ENCODE measurements around the gene PARN. TPM values are rescaled to one million over a fixed set of nuclear protein-coding genes. Genes with fewer than 3 reads are reported as not detected.

The PARN gene
- total and polyA plus RNA-seq, 2 of the 4 experiments (the other 2 are of a cell fraction), result 24.6 to 25.1 TPM

DNA sequence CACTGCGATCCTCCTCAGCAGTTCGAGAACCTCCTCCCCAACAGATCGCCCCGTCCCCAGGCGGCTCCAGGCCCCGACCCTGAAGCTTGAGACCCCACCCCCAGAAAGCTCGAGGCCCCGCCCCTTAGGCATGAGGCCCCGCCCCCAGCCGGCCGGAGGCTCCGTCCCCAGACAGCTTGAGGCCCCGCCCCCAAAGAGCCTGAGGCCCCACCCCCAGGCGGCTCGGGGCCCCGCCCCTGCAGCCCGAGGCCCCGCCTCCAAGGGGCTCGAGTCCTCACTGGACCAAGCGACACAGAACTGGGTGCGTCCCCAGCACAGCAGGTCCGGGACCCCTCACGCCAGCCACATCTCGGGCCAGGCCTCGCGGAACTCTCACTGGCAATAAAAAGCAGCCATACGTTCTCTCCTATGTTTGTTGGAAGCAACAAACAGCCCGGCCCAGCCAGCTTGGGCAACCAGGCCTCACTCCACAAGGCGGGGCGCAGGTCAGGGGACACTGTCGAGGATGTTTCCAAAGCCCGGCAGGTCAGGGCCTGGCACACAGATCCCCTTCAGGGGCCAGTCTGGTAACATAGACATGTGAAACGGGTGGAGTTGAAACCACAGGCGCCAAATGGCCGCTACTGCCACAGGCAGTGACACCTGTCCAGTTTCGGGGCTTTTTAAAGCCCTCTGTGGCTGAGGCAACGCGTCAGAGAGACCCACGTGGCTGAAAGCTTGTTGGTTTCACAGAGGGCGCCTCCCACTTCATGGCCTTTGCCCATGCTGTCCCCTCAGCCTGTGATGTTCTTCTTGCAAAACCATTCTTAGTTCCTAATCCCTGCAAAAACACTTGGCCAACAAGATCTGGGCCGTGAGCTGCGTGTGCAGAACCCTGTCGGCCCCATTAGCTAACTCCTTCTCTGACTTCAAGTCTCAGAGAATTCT is 224.2 kb downstream of the PARN start:
- Histone ChIP-seq H2BK20ac (ENCODE audit: low read depth, low read length) (no peak overlapping the region), H2BK15ac (ENCODE audit: low read depth, low read length) (no peak overlapping the region), H3K23ac (ENCODE audit: low read depth, low read length) (no peak overlapping the region), H4K5ac (ENCODE audit: low read depth, low read length) (no peak overlapping the region), H3K9me1 (ENCODE audit: insufficient read depth, low read length) (no peaks in the 10 kb centered on the region), H3K36me3 (ENCODE audit: control insufficient read depth, insufficient read depth, low read length) (no peaks in the 10 kb centered on the region), H4K8ac (ENCODE audit: low read depth in 2 of 2, low read length in 2 of 2) (no peak overlapping the region), H2BK5ac (ENCODE audit: low read depth, low read length, poor library complexity, severe bottlenecking) (no peak overlapping the region), H3K27me3 (ENCODE audit: control insufficient read depth, insufficient read depth, low read length) (no peaks in the 10 kb centered on the region), H4K20me1 (ENCODE audit: insufficient read depth, low read length) (no peaks in the 10 kb centered on the region), H2AFZ (replicated peaks; ENCODE audit: low read length, poor library complexity) (no peak overlapping the region), H3K4ac (ENCODE audit: low read depth, low read length) (no peak overlapping the region), H3K4me1 (ENCODE audit: control insufficient read depth, insufficient read depth, low read length) (no peaks in the 10 kb centered on the region; the same call in 1 of the 2 replicates), H3K27ac (ENCODE audit: insufficient read depth, low read length) (no peak overlapping the region), H2AK9ac (replicated peaks; ENCODE audit: low read depth, low read length, poor library complexity) (no peak overlapping the region), H3K9me3 (ENCODE audit: control insufficient read depth, insufficient read depth, low read length) (no peaks in the 10 kb centered on the region), H3K79me1 (ENCODE audit: low read depth in 1 of 2, low read length in 2 of 2) (no peaks in the 10 kb centered on the region), H3K18ac (ENCODE audit: low read depth, low read length) (no peak overlapping the region), H3K56ac (ENCODE audit: extremely low read depth, insufficient read depth, low read length) (no peak overlapping the region), H3K4me2 (ENCODE audit: low read depth, low read length) (no peak overlapping the region), H3K4me3 (ENCODE audit: insufficient read depth, low read depth, low read length) (no peak overlapping the region), H3K9ac (ENCODE audit: low read depth, low read length) (no peak overlapping the region), H2BK120ac (ENCODE audit: low read depth, low read length) (no peak overlapping the region), H4K91ac (ENCODE audit: insufficient read depth, low read depth, low read length) (no peak overlapping the region), H2AK5ac (ENCODE audit: low read depth, low read length) (no peak overlapping the region), H3K14ac (replicated peaks; ENCODE audit: low read depth, low read length) (no peak overlapping the region)
- dilution Hi-C loops (cut with HindIII; ENCODE audit: low sequenced_read_pairs, unreplicated experiment), result no loop called here
- ChIA-PET POLR2A (ENCODE audit: unreplicated experiment) (no interaction called here), CTCF (no interaction called here)
- 80% methylated on average over 2 of the region's 43 CpGs; no CpG with 5 or more reads in 1 of the 2 experiments for WGBS, 2 experiments (ENCODE audit: extremely low coverage in 2 of 2, insufficient read length in 1 of 2)
- no peak for ATAC-seq (ENCODE audit: low read depth)
- in situ Hi-C loops (cut with MboI; ENCODE audit: low sequenced_read_pairs), result no loop called here
- no TSS peak for BruUV-seq (replicated peaks)
- no peak for DNase-seq
- TF ChIP-seq, protein P1, sequence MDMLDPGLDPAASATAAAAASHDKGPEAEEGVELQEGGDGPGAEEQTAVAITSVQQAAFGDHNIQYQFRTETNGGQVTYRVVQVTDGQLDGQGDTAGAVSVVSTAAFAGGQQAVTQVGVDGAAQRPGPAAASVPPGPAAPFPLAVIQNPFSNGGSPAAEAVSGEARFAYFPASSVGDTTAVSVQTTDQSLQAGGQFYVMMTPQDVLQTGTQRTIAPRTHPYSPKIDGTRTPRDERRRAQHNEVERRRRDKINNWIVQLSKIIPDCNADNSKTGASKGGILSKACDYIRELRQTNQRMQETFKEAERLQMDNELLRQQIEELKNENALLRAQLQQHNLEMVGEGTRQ (IDR thresholded peaks at IDR 0.05; ENCODE audit: low read depth, low read length), result no peak
- TF ChIP-seq CEBPB (IDR thresholded peaks at IDR 0.05; ENCODE audit: low read depth, low read length) (no peak), MAZ (IDR thresholded peaks at IDR 0.05; ENCODE audit: borderline replicate concordance, low read depth, low read length) (no peak), RCOR1 (IDR thresholded peaks at IDR 0.05; ENCODE audit: insufficient replicate concordance, low read length) (no peak), POLR2A (IDR thresholded peaks at IDR 0.05; ENCODE audit: low read depth, low read length) (no peak), MXI1 (IDR thresholded peaks at IDR 0.05; ENCODE audit: borderline replicate concordance, low read depth, low read length) (no peak), SMC3 (IDR thresholded peaks at IDR 0.05; ENCODE audit: low read depth, low read length) (no peak), FOS (IDR thresholded peaks at IDR 0.05; ENCODE audit: low read depth, low read length) (no peak), MAFK (IDR thresholded peaks at IDR 0.05; ENCODE audit: low read depth, low read length) (no peak), RFX5 (IDR thresholded peaks at IDR 0.05; ENCODE audit: low read depth, low read length) (no peak), CHD1 (IDR thresholded peaks at IDR 0.05; ENCODE audit: low read depth, low read length) (no peak), NFE2L2 (IDR thresholded peaks at IDR 0.05; ENCODE audit: low read depth, low read length) (no peak)
- intact Hi-C loops (cut with micrococcal nuclease), result no loop called here
